ENCODE data around the gene SLC25A29.

The SLC25A29 gene

DNA sequence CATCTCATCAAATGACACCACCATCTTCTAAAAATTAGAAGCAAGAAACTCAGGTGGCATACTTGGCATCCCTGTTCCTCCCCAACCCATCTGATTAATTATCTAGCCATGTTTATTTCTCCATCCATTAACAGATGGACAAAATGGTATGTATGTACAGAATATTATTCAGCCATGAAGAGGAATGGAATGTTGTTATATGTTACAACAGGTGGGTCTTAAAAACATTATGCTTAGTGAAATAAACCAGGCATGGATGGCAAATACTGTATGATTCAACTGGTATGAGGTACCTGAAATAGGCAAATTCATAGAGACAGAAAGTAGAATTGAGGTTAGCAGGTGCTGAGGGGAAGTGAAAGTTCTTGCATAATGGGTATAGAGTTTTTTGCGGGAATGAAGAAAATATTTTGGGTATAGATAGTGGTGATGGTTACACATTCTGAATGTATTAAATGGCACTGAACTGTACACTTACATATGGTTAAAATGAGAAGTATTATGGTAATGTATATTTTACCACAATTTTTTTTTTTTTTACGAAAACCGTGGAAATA, 49.8 kb downstream of the SLC25A29 start:
- no peak for DNase-seq (ENCODE audit: low read depth)
- H3K4me3 ChIP-seq (ENCODE audit: low read depth, low read length) = no peak overlapping the region

DNA sequence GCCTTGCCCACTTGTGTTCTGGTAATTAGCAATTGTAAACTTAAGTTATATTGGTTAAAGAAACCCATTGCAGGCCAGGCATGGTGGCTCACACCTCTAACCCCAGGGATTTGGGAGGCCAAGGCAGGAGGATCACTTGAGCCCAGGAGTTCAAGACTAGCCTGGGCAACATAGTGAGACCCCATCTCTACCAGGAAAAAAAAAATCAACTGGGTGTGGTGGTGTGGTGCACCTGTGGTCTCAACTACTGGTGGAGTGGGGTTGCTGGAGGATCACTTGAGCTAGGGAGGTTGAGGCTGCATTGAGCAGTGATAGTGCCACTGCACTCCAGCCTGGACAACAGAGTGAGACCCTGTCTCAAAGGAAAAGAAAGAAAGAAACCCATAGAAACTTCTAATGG, 53.6 kb downstream of the SLC25A29 start:
- no peak overlapping the region for H3K4me3 ChIP-seq (ENCODE audit: low read depth, low read length)
- DNase-seq (ENCODE audit: low read depth) = no peak

DNA sequence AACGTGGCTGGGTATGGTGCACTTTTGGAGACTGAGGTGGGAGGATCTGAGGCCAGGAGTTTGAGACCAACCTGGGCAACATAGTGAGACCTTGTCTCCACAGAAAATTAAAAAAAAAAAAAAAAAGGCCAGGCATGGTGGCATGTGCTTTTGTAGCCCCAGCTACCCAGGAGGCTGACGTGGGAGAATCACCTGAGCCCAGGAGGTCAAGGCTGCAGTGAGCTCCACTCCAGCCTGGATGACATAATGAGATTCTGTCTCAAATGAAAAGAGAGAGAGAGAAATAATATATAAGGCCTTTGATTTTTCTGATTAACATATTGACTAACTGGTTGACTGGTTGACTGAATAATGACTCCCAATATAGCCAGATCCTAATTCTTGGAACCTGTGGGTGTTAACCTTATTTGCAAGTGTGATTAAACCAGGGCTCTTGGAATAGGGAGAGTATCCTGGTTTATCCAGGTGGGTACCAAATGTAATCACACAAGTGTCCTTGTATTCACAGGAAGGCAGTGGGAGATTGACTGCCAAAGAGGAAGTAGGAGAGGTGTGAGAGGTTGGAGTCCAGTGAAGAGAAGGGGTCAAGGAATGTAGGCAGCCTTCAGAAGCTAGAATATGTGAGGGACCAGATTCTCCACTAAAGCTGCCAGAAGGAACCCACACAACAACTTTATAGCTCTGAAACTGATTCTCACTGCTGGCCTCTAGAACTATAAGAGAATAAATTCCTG, 55.3 kb downstream of the SLC25A29 start:
- DNase-seq (ENCODE audit: low read depth) = no peak
- H3K4me3 ChIP-seq (ENCODE audit: low read depth, low read length) = no peak overlapping the region

DNA sequence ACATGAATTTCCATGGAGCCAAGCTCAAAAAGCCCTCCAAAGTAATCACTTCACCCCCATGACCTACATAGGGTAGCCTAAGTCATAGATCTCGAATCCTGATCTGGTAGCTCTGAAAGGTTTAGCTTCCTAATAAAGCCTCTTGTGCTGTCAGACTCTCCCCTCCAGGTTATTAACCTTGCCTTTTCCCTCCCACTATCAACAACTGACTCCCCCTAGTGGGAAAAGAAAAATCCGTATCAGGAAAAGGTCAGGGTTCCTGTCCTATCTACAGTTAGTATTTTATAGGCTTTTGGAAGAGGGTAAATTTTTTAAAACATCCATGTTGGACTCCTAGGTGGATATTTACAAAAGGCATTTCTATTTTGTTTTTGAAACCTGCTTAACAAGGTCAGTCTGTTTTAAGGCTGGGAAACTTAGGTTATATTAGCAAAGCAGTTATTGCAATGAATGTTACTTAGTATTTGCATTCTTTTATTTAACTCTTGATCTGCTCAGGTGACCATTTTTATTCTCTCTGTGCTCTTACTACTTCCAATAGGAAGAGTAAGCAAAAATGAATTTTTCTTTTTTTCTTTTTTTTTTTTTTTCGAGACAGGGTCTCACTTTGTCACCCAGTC, 59.3 kb downstream of the SLC25A29 start:
- no peak overlapping the region for H3K4me3 ChIP-seq (ENCODE audit: low read depth, low read length)
- DNase-seq (ENCODE audit: low read depth) = no peak

DNA sequence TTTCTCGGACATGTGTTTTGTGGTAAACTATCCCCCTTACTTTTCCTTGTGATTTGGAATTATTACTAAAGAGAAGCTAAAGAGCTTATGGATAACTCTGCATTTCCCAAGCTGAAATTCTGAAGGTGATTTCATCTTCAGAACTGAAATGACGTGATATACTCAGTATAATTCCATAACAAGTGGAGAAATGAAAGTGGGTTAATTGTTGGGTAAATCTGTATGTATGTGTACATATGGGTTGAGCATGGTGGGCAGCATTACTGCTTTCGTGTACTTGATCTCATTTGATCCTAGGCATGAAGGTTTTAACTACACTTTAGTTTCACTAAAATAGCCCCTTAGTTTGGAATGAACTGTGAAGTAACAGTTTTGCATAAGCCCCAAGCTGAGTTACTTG, 63.2 kb downstream of the SLC25A29 start:
- H3K4me3 ChIP-seq (ENCODE audit: low read depth, low read length) = no peak overlapping the region
- no peak for DNase-seq (ENCODE audit: low read depth)

DNA sequence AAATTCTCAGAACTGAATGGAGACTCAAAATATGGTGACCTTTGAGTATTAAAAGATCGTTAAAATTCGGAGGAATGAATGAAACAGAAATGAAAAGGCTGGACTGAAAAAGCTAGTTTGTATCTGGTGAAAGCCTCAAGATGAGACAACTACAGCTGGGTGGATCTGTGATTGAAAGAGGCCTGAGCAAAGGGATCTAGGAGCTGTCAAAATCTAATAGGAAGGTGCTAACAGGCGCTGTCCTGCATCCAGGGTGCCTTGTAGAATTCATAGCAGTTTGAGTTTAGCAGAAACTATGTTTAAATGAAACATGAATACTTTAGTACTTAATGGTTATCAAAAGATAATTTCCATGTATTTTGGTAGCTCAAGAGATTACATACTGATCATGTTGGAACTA, 65.0 kb downstream of the SLC25A29 start:
- DNase-seq (ENCODE audit: low read depth) = no peak
- H3K4me3 ChIP-seq (ENCODE audit: low read depth, low read length) = peak overlapping the region; percentile 60
